NCI-H1436 treated with DMSO at 0.1 percent for 48 hours (cell line): ENCODE measurements around the gene PCBD2.
"Not testable (repeated sequence)": the region's sequence is repeated elsewhere in the genome, so short reads cannot be mapped to it uniquely, and the experiment has no call there.

ENCODE experiments used
- DNase-seq: peaks from one replicate; lab custom pipeline; 2025; lab: John Stamatoyannopoulos, UW

PCBD2 gene

GRCh38 chr5:134904610-134905245 is at the start of gene PCBD2:
Gene PCBD2, plus strand, starts transcription at chr5:134905131. Its CDS starts 9 bp downstream, at chr5:134905140.
- DNase-seq: peak; percentile 65

GRCh38 chr5:134856465-134856864 is 48.5 kb upstream of the PCBD2 start:
- DNase-seq: not testable (repeated sequence)

- DNase-seq: no peak
Observed at GRCh38 chr5:134857401-134857800, 47.5 kb upstream of the PCBD2 start.

DNA sequence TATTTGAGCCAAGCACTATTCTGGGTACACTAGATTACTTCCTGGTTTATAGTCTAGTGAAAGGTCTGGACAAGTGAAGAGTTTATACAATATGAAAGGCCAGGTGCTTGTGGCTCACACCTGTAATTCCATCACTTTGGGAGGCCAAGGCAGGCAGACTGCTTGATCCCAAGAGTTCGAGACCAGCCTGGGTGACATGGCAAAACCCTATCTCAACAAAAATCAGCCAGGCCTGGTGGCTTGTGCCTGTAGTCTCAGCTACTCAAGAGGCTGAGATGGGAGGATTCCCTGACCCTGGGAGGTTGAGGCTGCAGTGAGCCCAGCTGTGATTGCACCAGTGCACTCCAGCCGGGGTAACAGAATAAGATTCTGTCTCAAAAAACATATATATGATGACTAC is 40.2 kb upstream of the PCBD2 start:
- no peak for DNase-seq

GRCh38 chr5:134873494-134873893 is 31.4 kb upstream of the PCBD2 start:
- no peak for DNase-seq

GRCh38 chr5:134873987-134874830 is 30.7 kb upstream of the PCBD2 start, which contains the start of gene TXNDC15:
Gene TXNDC15, plus strand, starts transcription at chr5:134874371. Its CDS starts 57 bp downstream, at chr5:134874428.
- DNase-seq: no peak

DNA sequence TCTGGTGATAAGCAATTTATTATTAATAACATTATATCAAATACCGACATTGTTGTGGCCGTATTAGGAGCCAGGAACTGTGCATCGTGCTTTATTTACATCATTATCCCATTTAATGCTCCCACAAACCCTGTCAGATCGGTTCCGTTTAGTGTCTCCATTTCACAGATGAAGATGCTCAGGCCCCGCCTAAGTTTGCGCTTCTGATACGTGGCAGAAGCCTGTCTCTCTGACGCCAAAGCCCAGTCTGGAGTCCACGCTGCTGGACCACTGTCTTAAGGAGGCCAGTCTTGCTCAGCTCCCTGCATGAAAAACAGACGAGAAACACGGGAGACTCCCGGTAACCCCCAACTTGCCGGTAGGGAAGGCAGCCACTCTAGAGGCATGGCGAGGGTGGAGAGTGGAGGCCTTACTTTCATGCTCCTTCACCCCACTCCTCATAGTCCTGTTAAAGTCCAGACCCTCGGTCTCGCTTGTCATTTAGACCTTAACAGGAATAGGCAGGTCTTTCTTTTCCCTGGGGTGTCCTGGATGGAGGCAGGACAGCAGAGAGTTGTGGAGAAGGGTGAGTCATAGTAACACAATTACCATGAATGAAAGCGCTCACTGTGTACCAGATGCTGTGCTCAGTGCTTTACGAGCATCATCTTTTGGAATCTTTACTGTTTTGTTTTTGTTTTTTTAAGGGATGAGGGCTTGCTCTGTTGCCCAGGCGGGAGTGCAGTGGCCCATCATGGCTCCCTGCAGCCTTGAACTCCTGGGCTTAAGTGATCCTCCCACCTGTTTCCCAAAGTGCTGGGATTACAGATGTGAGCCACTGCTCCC is 29.9 kb upstream of the PCBD2 start:
- no peak for DNase-seq

- no peak for DNase-seq
Observed at GRCh38 chr5:134877159-134877558, 27.8 kb upstream of the PCBD2 start.

GRCh38 chr5:134878403-134878802 is 26.5 kb upstream of the PCBD2 start:
- DNase-seq: no peak

DNA sequence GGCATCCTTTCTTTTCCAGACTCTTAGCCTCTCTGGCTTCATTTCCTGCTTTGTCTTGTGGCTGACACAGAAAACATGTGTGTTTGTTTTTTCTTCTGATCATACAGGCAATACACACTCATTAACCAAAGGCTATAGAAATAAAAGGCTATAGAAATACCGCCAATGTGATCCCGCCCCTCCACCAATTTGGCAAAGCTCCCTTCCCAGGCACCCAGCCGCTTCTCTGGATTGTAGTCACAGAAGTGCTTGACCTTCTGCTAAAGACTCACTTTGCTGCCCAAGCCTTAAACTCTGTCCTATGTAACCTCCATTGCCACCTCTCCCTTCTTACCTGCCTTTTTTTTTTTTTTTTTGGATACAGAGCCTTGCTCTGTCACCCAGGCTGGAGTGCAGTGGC is 25.5 kb upstream of the PCBD2 start:
- DNase-seq: no peak

DNA sequence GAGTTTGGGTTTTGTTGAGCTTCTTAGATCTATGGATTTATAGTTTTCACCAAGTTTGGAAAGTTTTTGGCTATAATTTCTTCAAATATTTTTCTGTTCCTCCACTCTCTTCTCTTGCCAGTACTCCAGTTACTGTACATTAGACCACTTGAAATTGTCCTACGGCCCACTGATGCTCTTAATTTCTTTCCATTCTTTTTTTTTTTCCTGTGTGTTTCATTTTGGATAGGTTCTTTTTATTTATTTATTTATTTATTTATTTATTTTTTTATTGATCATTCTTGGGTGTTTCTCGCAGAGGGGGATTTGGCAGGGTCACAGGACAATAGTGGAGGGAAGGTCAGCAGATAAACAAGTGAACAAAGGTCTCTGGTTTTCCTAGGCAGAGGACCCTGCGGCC is 24.0 kb upstream of the PCBD2 start:
- not testable (repeated sequence) for DNase-seq

DNA sequence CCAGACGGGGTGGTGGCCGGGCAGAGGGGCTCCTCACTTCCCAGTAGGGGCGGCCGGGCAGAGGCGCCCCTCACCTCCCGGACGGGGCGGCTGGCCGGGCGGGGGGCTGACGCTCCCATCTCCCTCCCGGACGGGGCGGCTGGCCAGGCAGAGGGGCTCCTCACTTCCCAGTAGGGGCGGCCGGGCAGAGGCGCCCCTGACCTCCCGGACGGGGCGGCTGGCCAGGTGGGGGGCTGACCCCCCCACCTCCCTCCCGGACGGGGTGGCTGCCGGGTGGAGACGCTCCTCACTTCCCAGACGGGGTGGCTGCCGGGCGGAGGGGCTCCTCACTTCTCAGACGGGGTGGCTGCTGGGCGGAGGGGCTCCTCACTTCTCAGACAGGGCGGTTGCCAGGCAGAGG is 23.2 kb upstream of the PCBD2 start:
- DNase-seq: not testable (repeated sequence)

DNA sequence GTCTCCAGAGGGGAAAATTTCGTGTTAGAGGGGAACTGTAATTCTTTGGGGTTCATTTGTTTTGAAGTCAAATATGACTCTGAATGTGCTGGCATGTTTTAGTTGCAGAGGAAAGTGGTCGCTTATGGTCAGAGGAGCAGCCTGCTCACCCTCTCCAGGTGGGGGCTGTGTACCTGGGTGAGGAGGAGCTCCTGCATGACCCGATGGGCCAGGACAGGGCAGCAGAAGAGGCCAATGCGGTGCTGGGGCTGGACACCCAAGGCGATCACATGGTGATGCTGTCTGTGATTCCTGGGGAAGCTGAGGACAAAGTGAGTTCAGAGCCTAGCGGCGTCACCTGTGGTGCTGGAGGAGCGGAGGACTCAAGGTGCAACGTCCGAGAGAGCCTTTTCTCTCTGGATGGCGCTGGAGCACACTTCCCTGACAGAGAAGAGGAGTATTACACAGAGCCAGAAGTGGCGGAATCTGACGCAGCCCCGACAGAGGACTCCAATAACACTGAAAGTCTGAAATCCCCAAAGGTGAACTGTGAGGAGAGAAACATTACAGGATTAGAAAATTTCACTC is 17.3 kb upstream of the PCBD2 start:
- no peak for DNase-seq

GRCh38 chr5:134889335-134889734 is 15.6 kb upstream of the PCBD2 start:
- DNase-seq: no peak

DNA sequence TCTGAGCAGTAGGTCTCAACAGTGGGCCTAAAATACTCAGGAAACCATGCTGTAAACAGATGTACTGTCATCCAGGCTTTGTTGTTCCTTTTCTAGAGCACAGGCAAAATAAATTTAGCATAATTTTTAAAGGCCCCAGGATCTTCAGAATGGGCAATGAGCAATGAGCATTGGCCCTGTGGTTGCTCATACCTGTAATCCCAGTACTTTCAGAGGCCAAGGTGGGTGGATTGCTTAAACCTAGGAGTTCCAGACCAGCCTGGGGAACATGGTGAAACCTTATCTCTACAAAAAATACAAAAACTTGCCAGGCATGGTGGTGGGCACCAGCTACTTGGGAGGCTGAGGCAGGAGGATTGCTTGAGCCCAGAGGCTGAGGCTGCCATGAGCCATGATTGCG is 13.5 kb upstream of the PCBD2 start:
- DNase-seq: no peak

- DNase-seq: no peak
Observed at GRCh38 chr5:134892282-134892681, 12.6 kb upstream of the PCBD2 start.

DNA sequence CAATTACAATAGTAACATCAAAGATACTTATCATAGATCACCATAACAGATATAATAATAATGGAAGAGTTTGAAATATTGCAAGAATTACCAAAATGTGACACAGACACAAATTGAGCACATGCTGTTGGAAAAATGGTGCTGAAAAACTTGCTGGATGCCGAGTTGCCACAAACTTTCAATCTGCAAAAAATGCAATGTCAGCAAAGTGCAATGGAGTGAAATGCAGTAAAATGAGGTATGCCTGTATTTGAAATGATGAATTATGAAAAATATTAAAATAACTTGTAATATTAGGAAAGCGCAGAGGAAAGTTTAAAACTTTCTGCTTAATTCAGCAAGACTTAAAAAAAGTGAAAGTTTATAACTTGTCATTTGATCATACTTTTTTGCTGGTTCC is 12.0 kb upstream of the PCBD2 start:
- no peak for DNase-seq

DNA sequence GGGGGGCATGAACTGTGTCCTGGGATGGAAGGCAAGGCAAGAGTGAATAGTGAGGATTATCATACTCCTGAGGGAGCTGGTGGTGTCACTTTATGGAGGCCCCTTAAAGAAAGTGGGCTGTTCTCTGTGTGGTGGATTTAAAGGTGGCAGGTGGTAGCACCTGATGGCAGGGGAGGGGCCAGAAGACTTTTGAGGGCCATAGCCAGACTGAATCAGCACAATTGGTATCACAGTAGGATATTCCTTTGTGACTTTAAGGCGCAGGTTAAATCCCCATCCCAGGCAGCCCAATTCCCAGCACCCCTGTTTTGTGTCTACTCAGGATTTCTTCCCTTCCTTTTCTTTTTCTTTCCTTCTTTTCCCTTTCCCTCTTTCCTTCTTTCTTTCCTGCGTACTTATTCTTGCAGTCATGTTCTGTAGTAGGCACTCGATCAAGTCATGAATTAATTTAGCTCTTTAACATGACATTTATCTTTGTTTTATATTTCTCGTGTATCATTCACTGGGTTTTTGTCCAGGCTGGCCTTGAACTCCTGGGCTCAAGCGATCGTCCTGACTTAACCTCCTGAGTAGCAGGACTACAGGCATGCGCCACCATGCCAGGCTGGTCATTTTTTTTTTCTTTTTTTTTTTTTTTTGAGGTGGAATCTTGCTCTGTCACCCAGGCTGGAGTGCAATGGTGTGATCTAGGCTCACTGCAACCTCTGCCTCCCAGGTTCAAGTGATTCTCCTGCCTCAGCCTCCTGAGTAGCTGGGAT is 11.0 kb upstream of the PCBD2 start:
- no peak for DNase-seq

DNA sequence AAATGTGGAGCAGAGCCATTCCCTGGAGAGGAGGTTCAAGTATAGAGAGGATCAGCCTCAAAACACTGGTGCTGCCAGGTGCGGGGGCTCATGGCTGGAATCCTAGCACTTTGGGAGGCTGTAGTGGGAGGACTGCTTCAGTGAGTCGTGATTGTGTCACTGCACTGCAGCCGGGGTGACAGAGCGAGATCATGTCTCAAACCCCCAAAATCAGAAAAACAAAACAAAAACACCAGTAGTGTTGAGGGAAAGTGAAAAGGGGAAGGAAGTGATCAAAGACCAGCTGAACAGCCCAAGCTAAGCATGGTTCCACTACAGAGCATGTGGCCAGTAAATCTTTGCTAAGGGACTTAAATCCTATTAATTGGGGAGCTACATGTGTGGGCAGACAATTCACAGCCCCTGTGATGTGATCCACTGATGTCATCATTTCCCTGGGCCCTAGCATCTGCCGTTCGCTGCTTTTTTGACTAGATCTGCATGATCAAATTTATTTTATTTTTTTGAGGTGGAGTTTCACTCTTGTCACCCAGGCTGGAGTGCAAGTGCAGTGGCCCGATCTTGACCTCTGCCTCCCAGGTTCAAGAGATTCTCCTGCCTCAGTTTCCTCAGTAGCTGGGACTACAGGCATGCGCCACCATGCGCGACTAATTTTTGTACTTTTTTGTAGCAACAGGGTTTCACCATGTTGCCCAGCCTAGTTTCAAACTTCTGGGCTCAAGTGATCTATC is 2.7 kb upstream of the PCBD2 start:
- no peak for DNase-seq

GRCh38 chr5:134905246-134905996 is 490 bp downstream of the PCBD2 start:
- DNase-seq: no peak
